Fibroblast of the aortic adventitia (primary cell): ENCODE results near the gene CAPN9. TPM values are rescaled to one million over a fixed set of nuclear protein-coding genes. Genes with fewer than 3 reads are reported as not detected.
"Not testable (repeated sequence)": the region's sequence is repeated elsewhere in the genome, so short reads cannot be mapped to it uniquely, and the experiment has no call there.

ENCODE experiments used
- DNase-seq: peaks from one replicate; pipeline ENCODE4 v3.0.0-alpha.2; 2010; ENCODE audit warnings: low read depth
- H3K4me3 ChIP-seq: 2 replicates; pipeline ENCODE4 v1.5.1; 2011; ENCODE audit warnings: low read depth, mild to moderate bottlenecking, control low read depth, low read length, moderate library complexity
- total RNA-seq: library from RNA; depleted of rRNA; stranded (reverse); fragments of >200 nt; gene quantifications from 2 replicates; pipeline ENCODE4 v1.2.3, GENCODE V29; 2012; ENCODE audit warnings: low replicate concordance
- TF ChIP-seq, protein P1 (sequence below): IDR thresholded peaks from 2 replicates; pipeline ENCODE4 v1.5.1; 2011; ENCODE audit warnings: mild to moderate bottlenecking, low read length, control low read depth, inconsistent platforms; ENCODE audit not compliant: insufficient read depth

Gene CAPN9
- total RNA-seq, 1 donor: not detected

- DNase-seq: no peak
- H3K4me3 ChIP-seq: no peak overlapping the region
- TF ChIP-seq, protein P1, sequence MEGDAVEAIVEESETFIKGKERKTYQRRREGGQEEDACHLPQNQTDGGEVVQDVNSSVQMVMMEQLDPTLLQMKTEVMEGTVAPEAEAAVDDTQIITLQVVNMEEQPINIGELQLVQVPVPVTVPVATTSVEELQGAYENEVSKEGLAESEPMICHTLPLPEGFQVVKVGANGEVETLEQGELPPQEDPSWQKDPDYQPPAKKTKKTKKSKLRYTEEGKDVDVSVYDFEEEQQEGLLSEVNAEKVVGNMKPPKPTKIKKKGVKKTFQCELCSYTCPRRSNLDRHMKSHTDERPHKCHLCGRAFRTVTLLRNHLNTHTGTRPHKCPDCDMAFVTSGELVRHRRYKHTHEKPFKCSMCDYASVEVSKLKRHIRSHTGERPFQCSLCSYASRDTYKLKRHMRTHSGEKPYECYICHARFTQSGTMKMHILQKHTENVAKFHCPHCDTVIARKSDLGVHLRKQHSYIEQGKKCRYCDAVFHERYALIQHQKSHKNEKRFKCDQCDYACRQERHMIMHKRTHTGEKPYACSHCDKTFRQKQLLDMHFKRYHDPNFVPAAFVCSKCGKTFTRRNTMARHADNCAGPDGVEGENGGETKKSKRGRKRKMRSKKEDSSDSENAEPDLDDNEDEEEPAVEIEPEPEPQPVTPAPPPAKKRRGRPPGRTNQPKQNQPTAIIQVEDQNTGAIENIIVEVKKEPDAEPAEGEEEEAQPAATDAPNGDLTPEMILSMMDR: no peak
Observed at GRCh38 chr1:230836793-230837192, 89.6 kb downstream of the CAPN9 start.

DNA sequence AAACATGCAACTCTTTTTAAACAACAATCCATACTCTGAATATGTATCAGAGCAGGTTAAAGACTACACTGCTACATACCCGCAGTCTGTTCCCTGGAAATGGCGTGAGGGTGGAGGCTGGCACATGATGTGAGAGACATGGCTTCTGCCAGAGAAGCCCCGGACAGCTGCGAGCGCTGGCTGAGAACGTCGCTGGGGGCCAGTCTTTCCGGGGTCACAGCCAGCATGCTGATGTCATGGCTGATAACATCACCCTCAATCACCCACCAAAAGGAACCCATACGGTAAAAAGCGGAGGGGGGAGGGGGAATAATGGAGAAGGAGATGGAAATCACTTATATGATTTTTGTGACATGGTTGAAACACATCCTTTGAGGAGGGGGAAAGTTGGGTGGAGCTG, 92.0 kb downstream of the CAPN9 start:
- DNase-seq: no peak
- no peak overlapping the region for H3K4me3 ChIP-seq
- TF ChIP-seq, protein P1: no peak

DNA sequence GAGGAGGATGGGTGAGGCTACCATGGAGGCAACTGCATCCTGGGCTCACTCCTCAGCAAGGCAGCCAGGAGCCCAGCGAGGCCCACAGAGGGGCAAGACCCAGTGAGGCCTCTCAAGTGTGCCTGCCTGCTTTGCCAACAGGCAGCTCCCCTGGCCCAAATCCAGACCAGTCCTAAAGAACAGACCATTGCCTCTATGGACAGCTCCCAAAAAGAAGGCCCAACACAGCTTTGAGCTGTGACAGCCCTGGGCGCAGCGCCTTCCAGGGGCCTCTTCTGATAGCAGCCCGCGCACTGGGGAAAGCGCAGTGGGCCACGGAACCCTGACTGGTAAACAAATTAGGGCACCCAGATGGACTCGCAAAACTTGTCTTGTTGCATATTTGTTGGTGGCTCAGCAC, 95.6 kb downstream of the CAPN9 start:
- TF ChIP-seq, protein P1: no peak
- DNase-seq: no peak
- no peak overlapping the region for H3K4me3 ChIP-seq

- no peak for DNase-seq
- H3K4me3 ChIP-seq: no peak overlapping the region
- TF ChIP-seq, protein P1: no peak
Observed at GRCh38 chr1:230843503-230844309, 96.5 kb downstream of the CAPN9 start.

DNA sequence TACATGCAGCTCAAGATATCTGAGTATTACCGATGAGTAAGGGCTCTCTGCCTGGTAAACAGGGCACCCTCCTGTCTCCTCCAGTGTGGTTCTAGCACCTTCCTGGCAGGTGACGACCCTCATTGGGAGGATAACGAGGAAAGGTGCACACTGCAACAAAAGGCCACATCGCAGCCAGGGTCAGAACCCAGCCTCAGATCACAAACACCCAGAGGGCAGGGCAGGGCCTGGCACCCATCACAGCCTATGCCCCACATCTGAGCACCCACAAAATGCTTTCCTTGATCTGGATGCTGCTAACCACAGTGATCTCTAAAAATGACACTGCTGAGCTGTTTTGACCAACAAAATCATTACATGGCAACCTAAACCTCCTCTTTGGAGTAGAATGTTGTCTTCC, 97.4 kb downstream of the CAPN9 start:
- DNase-seq: no peak
- no peak overlapping the region for H3K4me3 ChIP-seq
- TF ChIP-seq, protein P1: no peak

GRCh38 chr1:230845184-230845583, 98.0 kb downstream of the CAPN9 start:
- DNase-seq, H3K4me3 ChIP-seq: not testable (repeated sequence)

- no peak overlapping the region for H3K4me3 ChIP-seq
- TF ChIP-seq, protein P1: no peak
- no peak for DNase-seq
Observed at GRCh38 chr1:230848235-230848634, 101.0 kb downstream of the CAPN9 start.
